Measurements from ENCODE around the gene CXCL12.

The CXCL12 gene

GRCh38 chr10:44333511-44333910, 51.4 kb downstream of the CXCL12 start:
- no peak for DNase-seq

GRCh38 chr10:44332465-44332864, 52.4 kb downstream of the CXCL12 start:
- no peak for DNase-seq

- DNase-seq = no peak
Observed at GRCh38 chr10:44330431-44330830, 54.5 kb downstream of the CXCL12 start.

GRCh38 chr10:44327461-44327860, 57.4 kb downstream of the CXCL12 start:
- no peak for DNase-seq

All from NCI-H345 (cell line).